ENCODE results near the gene OPA1. TPM values are rescaled to one million over a fixed set of nuclear protein-coding genes. Genes with fewer than 3 reads are reported as not detected.

OPA1 gene
- total and polyA plus RNA-seq, 2 of the 4 experiments (the other 2 are of a cell fraction) = 17.8 to 73.7 TPM

DNA sequence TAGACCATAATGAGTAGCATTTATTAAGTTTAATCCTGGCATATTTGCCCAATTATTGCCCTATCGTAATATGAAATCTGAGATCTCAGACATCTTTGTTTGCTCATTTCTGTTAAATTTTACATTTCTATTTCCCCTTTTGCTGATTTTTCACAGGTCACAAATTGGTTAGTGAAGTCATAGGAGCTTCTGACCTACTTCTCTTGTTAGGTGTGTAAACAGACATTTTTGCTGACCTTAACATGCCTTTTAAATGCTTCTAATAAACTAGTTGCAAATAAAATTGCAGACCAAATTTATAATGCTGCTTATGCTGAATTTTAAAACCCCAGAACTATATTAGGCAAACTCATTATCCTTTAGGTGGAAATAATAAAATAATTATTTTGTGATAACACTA, 24.6 kb downstream of the OPA1 start:
- H2AK9ac ChIP-seq (replicated peaks; ENCODE audit: low read depth, low read length, poor library complexity) = no peak overlapping the region
- H2BK120ac ChIP-seq (ENCODE audit: low read depth, low read length) = no peak overlapping the region
- no peak overlapping the region for H3K14ac ChIP-seq (replicated peaks; ENCODE audit: low read depth, low read length)
- dilution Hi-C loops (cut with HindIII; ENCODE audit: low sequenced_read_pairs, unreplicated experiment) (no loop called here), in situ Hi-C loops (cut with MboI; ENCODE audit: low sequenced_read_pairs) (no loop called here), intact Hi-C loops (cut with micrococcal nuclease) (no loop called here)
- H3K4ac ChIP-seq (ENCODE audit: low read depth, low read length) = no peak overlapping the region
- peaks cover 3% of the 10 kb centered on the region; the same call in 1 of the 2 replicates for H3K4me1 ChIP-seq (ENCODE audit: control insufficient read depth, insufficient read depth, low read length)
- no peak overlapping the region for H2BK5ac ChIP-seq (ENCODE audit: low read depth, low read length, poor library complexity, severe bottlenecking)
- DNase-seq = no peak
- no peaks in the 10 kb centered on the region for H3K9me3 ChIP-seq (ENCODE audit: control insufficient read depth, insufficient read depth, low read length)
- no peak overlapping the region for H3K56ac ChIP-seq (ENCODE audit: extremely low read depth, insufficient read depth, low read length)
- TF ChIP-seq, protein P1, sequence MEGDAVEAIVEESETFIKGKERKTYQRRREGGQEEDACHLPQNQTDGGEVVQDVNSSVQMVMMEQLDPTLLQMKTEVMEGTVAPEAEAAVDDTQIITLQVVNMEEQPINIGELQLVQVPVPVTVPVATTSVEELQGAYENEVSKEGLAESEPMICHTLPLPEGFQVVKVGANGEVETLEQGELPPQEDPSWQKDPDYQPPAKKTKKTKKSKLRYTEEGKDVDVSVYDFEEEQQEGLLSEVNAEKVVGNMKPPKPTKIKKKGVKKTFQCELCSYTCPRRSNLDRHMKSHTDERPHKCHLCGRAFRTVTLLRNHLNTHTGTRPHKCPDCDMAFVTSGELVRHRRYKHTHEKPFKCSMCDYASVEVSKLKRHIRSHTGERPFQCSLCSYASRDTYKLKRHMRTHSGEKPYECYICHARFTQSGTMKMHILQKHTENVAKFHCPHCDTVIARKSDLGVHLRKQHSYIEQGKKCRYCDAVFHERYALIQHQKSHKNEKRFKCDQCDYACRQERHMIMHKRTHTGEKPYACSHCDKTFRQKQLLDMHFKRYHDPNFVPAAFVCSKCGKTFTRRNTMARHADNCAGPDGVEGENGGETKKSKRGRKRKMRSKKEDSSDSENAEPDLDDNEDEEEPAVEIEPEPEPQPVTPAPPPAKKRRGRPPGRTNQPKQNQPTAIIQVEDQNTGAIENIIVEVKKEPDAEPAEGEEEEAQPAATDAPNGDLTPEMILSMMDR (conservative IDR thresholded peaks at IDR 0.05; ENCODE audit: low read depth, low read length) = no peak
- TF ChIP-seq RCOR1 (IDR thresholded peaks at IDR 0.05; ENCODE audit: insufficient replicate concordance, low read length) (no peak), RFX5 (IDR thresholded peaks at IDR 0.05; ENCODE audit: low read depth, low read length) (no peak), RAD21 (IDR thresholded peaks at IDR 0.05; ENCODE audit: low read length) (no peak), MAFK (IDR thresholded peaks at IDR 0.05; ENCODE audit: low read depth, low read length) (no peak), CHD1 (IDR thresholded peaks at IDR 0.05; ENCODE audit: low read depth, low read length) (no peak), NFE2L2 (IDR thresholded peaks at IDR 0.05; ENCODE audit: low read depth, low read length) (no peak), CEBPB (IDR thresholded peaks at IDR 0.05; ENCODE audit: low read depth, low read length) (no peak), MXI1 (IDR thresholded peaks at IDR 0.05; ENCODE audit: borderline replicate concordance, low read depth, low read length) (no peak), FOS (IDR thresholded peaks at IDR 0.05; ENCODE audit: low read depth, low read length) (no peak), BHLHE40 (IDR thresholded peaks at IDR 0.05; ENCODE audit: low read depth, low read length) (no peak), SMC3 (IDR thresholded peaks at IDR 0.05; ENCODE audit: low read depth, low read length) (no peak)
- TF ChIP-seq, protein P2, sequence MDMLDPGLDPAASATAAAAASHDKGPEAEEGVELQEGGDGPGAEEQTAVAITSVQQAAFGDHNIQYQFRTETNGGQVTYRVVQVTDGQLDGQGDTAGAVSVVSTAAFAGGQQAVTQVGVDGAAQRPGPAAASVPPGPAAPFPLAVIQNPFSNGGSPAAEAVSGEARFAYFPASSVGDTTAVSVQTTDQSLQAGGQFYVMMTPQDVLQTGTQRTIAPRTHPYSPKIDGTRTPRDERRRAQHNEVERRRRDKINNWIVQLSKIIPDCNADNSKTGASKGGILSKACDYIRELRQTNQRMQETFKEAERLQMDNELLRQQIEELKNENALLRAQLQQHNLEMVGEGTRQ (IDR thresholded peaks at IDR 0.05; ENCODE audit: low read depth, low read length) = no peak
- TF ChIP-seq, protein P3, sequence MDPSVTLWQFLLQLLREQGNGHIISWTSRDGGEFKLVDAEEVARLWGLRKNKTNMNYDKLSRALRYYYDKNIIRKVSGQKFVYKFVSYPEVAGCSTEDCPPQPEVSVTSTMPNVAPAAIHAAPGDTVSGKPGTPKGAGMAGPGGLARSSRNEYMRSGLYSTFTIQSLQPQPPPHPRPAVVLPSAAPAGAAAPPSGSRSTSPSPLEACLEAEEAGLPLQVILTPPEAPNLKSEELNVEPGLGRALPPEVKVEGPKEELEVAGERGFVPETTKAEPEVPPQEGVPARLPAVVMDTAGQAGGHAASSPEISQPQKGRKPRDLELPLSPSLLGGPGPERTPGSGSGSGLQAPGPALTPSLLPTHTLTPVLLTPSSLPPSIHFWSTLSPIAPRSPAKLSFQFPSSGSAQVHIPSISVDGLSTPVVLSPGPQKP (IDR thresholded peaks at IDR 0.05; ENCODE audit: borderline replicate concordance, low read depth, low read length) = no peak
- no peak overlapping the region for H3K9ac ChIP-seq (ENCODE audit: low read depth, low read length)
- H3K4me2 ChIP-seq (ENCODE audit: low read depth, low read length) = no peak overlapping the region
- H3K27me3 ChIP-seq (ENCODE audit: control insufficient read depth, insufficient read depth, low read length) = no peaks in the 10 kb centered on the region
- no peak overlapping the region for H3K18ac ChIP-seq (ENCODE audit: low read depth, low read length)
- H2AFZ ChIP-seq (replicated peaks; ENCODE audit: low read length, poor library complexity) = no peak overlapping the region
- no peak overlapping the region for H2BK15ac ChIP-seq (ENCODE audit: low read depth, low read length)
- H3K23ac ChIP-seq (ENCODE audit: low read depth, low read length) = no peak overlapping the region
- no peak overlapping the region for H2AK5ac ChIP-seq (ENCODE audit: low read depth, low read length)
- BruUV-seq (replicated peaks) = no TSS peak
- no peak overlapping the region for H3K4me3 ChIP-seq (ENCODE audit: insufficient read depth, low read depth, low read length)
- no peak overlapping the region for H4K8ac ChIP-seq (ENCODE audit: low read depth in 2 of 2, low read length in 2 of 2)
- WGBS, 2 experiments (ENCODE audit: extremely low coverage in 2 of 2, insufficient read length in 1 of 2) = no CpG with 5 or more reads among the region's 1 CpG
- no peak overlapping the region for H3K27ac ChIP-seq (ENCODE audit: insufficient read depth, low read length)
- POLR2A ChIA-PET (ENCODE audit: unreplicated experiment) = no interaction called here
- peaks cover 2% of the 10 kb centered on the region; the same call in 1 of the 2 replicates for H4K20me1 ChIP-seq (ENCODE audit: insufficient read depth, low read length)
- peaks cover 8 to 23% of the 10 kb centered on the region in 2 experiments for H3K79me1 ChIP-seq (ENCODE audit: low read depth in 1 of 2, low read length in 2 of 2)
- H4K5ac ChIP-seq (ENCODE audit: low read depth, low read length) = no peak overlapping the region
- H4K91ac ChIP-seq (ENCODE audit: insufficient read depth, low read depth, low read length) = no peak overlapping the region
- no peak overlapping the region for H2BK20ac ChIP-seq (ENCODE audit: low read depth, low read length)
- ATAC-seq (ENCODE audit: low read depth) = no peak
- no peaks in the 10 kb centered on the region for H3K9me1 ChIP-seq (ENCODE audit: insufficient read depth, low read length)
- CTCF ChIA-PET = no interaction called here
- peaks cover 14% of the 10 kb centered on the region for H3K36me3 ChIP-seq (ENCODE audit: control insufficient read depth, insufficient read depth, low read length)
